22Rv1 (cell line): ENCODE data around the gene TNFSF4.

Experiments
- H3K27ac ChIP-seq: fragments of 450-650 bp; 2 replicates; pipeline ENCODE4 v1.5.1; 2017
- CTCF ChIP-seq: fragments of 450-650 bp; IDR thresholded peaks from 2 replicates; pipeline ENCODE4 v1.5.1; 2017; ENCODE audit warnings: mild to moderate bottlenecking
- ZFX ChIP-seq: fragments of 450-650 bp; IDR thresholded peaks from 2 replicates; pipeline ENCODE4 v1.6.1; 2017; ENCODE audit warnings: antibody characterized with exemption, borderline replicate concordance

The TNFSF4 gene

DNA sequence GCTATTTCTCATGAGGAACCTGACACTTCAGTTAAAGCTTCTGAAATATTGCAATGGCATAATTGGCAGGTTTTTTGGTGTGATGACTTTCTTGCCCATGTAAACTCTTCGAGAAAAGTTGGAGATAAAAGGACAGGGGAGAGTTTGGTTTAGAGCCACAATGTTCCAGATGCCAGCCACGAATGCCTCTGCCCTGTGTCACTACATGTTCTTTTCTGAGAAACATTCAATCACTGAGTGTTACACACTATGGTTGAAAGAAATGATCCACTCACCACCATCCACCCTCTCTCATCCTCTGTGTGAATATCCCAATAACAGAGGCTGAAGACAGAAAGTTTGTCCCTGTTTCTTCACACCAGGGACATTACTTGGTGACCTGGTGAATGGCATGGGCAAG, 66.4 kb downstream of the TNFSF4 start:
- H3K27ac ChIP-seq: no peak overlapping the region
- TF ChIP-seq ZFX (no peak), CTCF (no peak)

DNA sequence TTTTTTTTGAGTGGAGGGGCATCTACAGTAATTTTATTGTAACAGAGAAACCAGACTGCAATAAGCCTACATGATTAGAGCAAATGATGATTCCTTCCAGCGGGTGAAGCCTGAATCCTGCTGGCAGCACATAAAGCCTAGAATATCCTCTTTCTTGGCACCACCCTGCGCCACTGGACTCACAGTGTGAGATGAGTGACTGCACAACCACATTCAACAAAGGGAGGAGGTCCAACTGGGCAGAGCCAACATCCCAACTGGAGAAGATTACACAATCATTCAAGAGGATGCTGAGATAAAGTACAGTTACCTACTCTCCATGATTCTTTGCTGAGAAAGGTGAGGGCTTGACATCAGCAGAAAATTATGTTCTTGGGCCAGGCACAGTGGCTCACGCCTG, 67.4 kb downstream of the TNFSF4 start:
- no peak for TF ChIP-seq ZFX
- no peak for TF ChIP-seq CTCF
- no peak overlapping the region for H3K27ac ChIP-seq

DNA sequence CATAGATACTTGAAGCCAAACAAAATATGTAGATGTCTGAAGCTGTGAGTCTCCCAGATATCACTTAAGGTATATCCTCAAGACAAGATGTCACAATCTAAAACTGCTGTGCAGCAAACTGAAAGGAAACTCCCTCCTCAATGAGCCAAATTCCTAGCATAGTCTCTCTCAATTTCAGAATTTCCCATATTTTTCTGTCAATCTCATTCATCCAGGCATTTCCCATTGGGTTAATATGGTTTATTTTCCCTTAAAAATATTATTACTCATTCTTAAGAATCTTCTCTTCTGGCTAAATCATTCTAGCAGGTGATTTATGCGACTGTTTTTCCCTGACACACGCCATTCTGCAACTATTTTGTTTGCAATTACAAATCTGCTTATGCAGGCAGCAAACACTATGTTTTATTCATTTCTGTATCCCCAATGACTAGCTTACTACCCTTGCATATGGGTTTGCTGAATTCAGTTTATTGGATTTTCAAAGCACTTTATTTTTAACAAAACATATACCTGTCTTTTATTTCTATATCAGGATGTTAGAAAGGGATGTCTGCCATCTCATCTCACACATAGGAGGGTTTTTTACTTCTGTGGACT, 69.9 kb downstream of the TNFSF4 start:
- no peak overlapping the region for H3K27ac ChIP-seq
- no peak for TF ChIP-seq CTCF
- no peak for TF ChIP-seq ZFX

- TF ChIP-seq CTCF (no peak), ZFX (no peak)
- H3K27ac ChIP-seq: no peak overlapping the region
Observed at GRCh38 chr1:173134800-173135199, 72.3 kb downstream of the TNFSF4 start.

DNA sequence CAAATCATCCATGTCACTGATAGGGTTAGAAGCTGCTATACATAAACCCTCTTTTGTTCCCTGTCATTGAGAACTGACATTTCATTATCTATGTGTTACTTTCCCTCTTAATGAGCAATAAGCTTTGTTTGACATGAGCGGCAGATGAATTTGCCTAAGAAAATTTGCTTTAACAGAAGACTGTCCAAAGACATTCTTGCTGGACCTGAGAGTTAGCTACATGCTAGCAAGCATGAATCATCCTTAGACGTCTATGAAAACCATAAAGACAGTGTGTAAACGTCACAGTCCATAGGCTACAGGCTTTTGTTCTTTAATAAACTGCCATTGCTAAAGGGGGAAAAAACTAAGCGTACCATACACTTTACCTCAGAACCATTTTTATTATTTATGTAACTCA, 73.1 kb downstream of the TNFSF4 start:
- no peak overlapping the region for H3K27ac ChIP-seq
- no peak for TF ChIP-seq CTCF
- no peak for TF ChIP-seq ZFX
